Measurements from ENCODE around the gene ACE.

The ACE gene

DNA sequence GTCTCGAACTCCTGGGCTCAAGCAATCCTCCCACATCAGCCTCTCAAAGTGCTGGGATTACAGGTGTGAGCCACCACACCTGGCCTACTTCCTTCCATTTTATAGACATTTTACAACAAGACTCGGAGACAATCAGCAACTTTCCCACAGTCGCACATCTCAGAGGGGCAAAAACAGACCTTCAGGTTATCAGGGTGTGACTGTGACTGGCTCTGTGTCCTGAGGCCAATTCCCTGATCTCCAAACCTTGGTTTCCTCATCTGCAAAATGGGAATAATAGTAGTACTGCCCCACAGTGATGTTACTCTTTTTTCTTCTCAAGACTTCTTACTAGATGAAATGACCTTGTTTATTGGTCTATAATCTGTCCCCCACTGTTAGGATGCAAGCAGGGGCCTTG is 35.5 kb downstream of the ACE start:
- no peak overlapping the region for H2BK15ac ChIP-seq (ENCODE audit: low read length)
- H3K4me2 ChIP-seq (ENCODE audit: insufficient read depth, low read length, poor library complexity, severe bottlenecking), result no peak overlapping the region
- H2BK5ac ChIP-seq (ENCODE audit: low read length), result no peak overlapping the region
- no peak overlapping the region for H3K27ac ChIP-seq (replicated peaks; ENCODE audit: low read length)
- DNase-seq (ENCODE audit: low spot score), result no peak
- H2BK12ac ChIP-seq (ENCODE audit: low read length), result no peak overlapping the region
- no peak overlapping the region for H3K9ac ChIP-seq (ENCODE audit: low read depth, low read length, poor library complexity)
- H3K4ac ChIP-seq (ENCODE audit: low read length), result no peak overlapping the region
- H3K18ac ChIP-seq (ENCODE audit: low read length), result no peak overlapping the region
- H2AK5ac ChIP-seq (ENCODE audit: low read depth, low read length), result no peak overlapping the region
- H4K8ac ChIP-seq (ENCODE audit: low read depth, low read length), result no peak overlapping the region
- no peaks in the 10 kb centered on the region for H3K36me3 ChIP-seq (replicated peaks in 1 of 2; ENCODE audit: control insufficient read depth in 2 of 2, insufficient read depth in 2 of 2, low read length in 2 of 2)
- no peak overlapping the region for H2BK120ac ChIP-seq (ENCODE audit: low read depth, low read length)
- H3K4me3 ChIP-seq (ENCODE audit: low read length in 2 of 2), result no peak overlapping the region
- no CpG with 5 or more reads among the region's 3 CpGs for WGBS, 2 donors (ENCODE audit: extremely low coverage in 2 of 2, insufficient read length in 2 of 2, insufficient replicate concordance in 1 of 2)
- no peaks in the 10 kb centered on the region for H3K9me3 ChIP-seq (replicated peaks in 1 of 2; ENCODE audit: control insufficient read depth in 2 of 2, insufficient read depth in 1 of 2, low read depth in 1 of 2, low read length in 2 of 2)
- H3K4me1 ChIP-seq (ENCODE audit: control insufficient read depth in 2 of 2, insufficient read depth in 1 of 2, low read depth in 1 of 2, low read length in 2 of 2), result no peaks in the 10 kb centered on the region
- H3K14ac ChIP-seq (ENCODE audit: low read length), result no peak overlapping the region
- no peak overlapping the region for H2AFZ ChIP-seq (ENCODE audit: low read length)
- H4K91ac ChIP-seq (ENCODE audit: low read depth, low read length, poor library complexity), result no peak overlapping the region
- H3K79me1 ChIP-seq (ENCODE audit: low read depth, low read length), result no peaks in the 10 kb centered on the region
- H3K23ac ChIP-seq (ENCODE audit: low read depth, low read length, poor library complexity), result no peak overlapping the region
- peaks cover 0 to 38% (median 2%) of the 10 kb centered on the region in 3 experiments for H3K27me3 ChIP-seq (ENCODE audit: control insufficient read depth in 3 of 3, insufficient read depth in 3 of 3, low read depth in 1 of 3, low read length in 3 of 3)

DNA sequence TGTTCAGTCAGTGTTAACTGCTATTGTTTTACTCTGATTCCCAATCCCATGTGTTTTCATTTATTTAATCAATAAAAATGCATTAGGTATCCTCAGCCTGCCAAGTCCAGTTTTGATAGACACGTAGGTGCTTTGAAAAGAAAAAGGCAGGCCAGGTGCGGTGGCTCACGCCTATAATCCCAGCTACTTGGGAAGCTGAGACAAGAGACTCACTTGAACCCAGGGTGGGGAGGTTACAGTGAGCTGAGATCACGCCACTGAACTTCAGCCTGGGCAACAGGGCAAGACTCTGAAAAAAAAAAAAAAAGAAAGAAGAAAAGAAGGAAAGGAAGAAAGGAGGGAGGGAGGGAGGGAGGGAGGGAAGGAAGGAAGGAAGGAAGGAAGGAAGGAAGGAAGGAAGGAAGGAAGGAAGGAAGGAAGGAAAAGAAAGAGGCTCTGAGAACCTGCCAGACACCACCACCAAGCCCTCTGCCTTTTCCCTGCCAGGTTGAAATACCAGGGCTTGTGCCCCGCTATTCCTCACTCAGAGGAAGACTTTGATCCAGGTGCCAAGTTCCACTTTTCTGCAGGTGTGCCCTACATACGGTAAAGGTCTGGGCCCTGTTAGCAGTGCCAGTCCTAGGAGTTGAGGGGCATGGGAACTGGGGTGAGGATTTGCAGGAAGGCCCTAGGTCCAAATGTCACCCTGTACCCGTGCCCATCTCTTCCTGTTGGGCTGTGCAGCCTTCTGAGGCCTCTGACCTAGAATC is 36.2 kb downstream of the ACE start:
- no CpG with 5 or more reads among the region's 7 CpGs for WGBS, 2 donors (ENCODE audit: extremely low coverage in 2 of 2, insufficient read length in 2 of 2, insufficient replicate concordance in 1 of 2)
- no peaks in the 10 kb centered on the region for H3K36me3 ChIP-seq (replicated peaks in 1 of 2; ENCODE audit: control insufficient read depth in 2 of 2, insufficient read depth in 2 of 2, low read length in 2 of 2)
- H3K4me2 ChIP-seq (ENCODE audit: insufficient read depth, low read length, poor library complexity, severe bottlenecking), result no peak overlapping the region
- no peak overlapping the region for H2AK5ac ChIP-seq (ENCODE audit: low read depth, low read length)
- H2BK15ac ChIP-seq (ENCODE audit: low read length), result no peak overlapping the region
- no peak overlapping the region for H3K18ac ChIP-seq (ENCODE audit: low read length)
- no peak overlapping the region for H2AFZ ChIP-seq (ENCODE audit: low read length)
- H3K27me3 ChIP-seq (ENCODE audit: control insufficient read depth in 3 of 3, insufficient read depth in 3 of 3, low read depth in 1 of 3, low read length in 3 of 3), result peaks cover 0 to 38% (median 2%) of the 10 kb centered on the region in 3 experiments
- H2BK12ac ChIP-seq (ENCODE audit: low read length), result no peak overlapping the region
- no peak overlapping the region for H3K9ac ChIP-seq (ENCODE audit: low read depth, low read length, poor library complexity)
- no peak overlapping the region for H3K23ac ChIP-seq (ENCODE audit: low read depth, low read length, poor library complexity)
- no peak overlapping the region for H3K4ac ChIP-seq (ENCODE audit: low read length)
- DNase-seq (ENCODE audit: low spot score), result no peak
- H3K4me1 ChIP-seq (ENCODE audit: control insufficient read depth in 2 of 2, insufficient read depth in 1 of 2, low read depth in 1 of 2, low read length in 2 of 2), result no peaks in the 10 kb centered on the region
- H2BK5ac ChIP-seq (ENCODE audit: low read length), result peak overlapping the region; percentile 34
- no peaks in the 10 kb centered on the region for H3K9me3 ChIP-seq (replicated peaks in 1 of 2; ENCODE audit: control insufficient read depth in 2 of 2, insufficient read depth in 1 of 2, low read depth in 1 of 2, low read length in 2 of 2)
- no peak overlapping the region for H3K4me3 ChIP-seq (ENCODE audit: low read length in 2 of 2)
- no peaks in the 10 kb centered on the region for H3K79me1 ChIP-seq (ENCODE audit: low read depth, low read length)
- no peak overlapping the region for H3K14ac ChIP-seq (ENCODE audit: low read length)
- H2BK120ac ChIP-seq (ENCODE audit: low read depth, low read length), result no peak overlapping the region
- H4K91ac ChIP-seq (ENCODE audit: low read depth, low read length, poor library complexity), result no peak overlapping the region
- H4K8ac ChIP-seq (ENCODE audit: low read depth, low read length), result no peak overlapping the region
- no peak overlapping the region for H3K27ac ChIP-seq (replicated peaks; ENCODE audit: low read length)

DNA sequence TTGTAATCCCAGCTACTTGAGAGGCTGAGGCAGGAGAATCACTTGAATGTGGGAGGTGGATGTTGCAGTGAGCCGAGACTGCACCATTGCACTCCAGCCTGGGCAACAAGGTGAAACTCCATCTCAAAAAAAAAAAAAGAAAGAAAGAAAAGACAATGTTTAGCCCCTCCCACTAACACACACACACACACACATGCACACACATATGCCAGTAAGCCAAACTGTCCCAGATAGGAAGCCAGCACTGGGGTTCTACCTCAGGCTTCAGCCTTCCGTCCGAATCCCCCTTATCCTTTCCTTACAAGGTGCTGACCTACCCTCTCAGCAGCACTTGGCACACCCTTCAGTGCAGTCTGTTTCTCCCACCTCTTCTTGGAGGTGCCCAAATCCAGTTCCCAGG is 37.6 kb downstream of the ACE start:
- no peak overlapping the region for H3K18ac ChIP-seq (ENCODE audit: low read length)
- H3K36me3 ChIP-seq (replicated peaks in 1 of 2; ENCODE audit: control insufficient read depth in 2 of 2, insufficient read depth in 2 of 2, low read length in 2 of 2), result no peaks in the 10 kb centered on the region
- H2BK15ac ChIP-seq (ENCODE audit: low read length), result no peak overlapping the region
- no peak overlapping the region for H3K4ac ChIP-seq (ENCODE audit: low read length)
- H2BK120ac ChIP-seq (ENCODE audit: low read depth, low read length), result no peak overlapping the region
- peaks cover 0 to 29% (median 2%) of the 10 kb centered on the region in 3 experiments for H3K27me3 ChIP-seq (ENCODE audit: control insufficient read depth in 3 of 3, insufficient read depth in 3 of 3, low read depth in 1 of 3, low read length in 3 of 3)
- H3K9ac ChIP-seq (ENCODE audit: low read depth, low read length, poor library complexity), result no peak overlapping the region
- no peaks in the 10 kb centered on the region for H3K4me1 ChIP-seq (ENCODE audit: control insufficient read depth in 2 of 2, insufficient read depth in 1 of 2, low read depth in 1 of 2, low read length in 2 of 2)
- no peak overlapping the region for H3K23ac ChIP-seq (ENCODE audit: low read depth, low read length, poor library complexity)
- no peaks in the 10 kb centered on the region for H3K79me1 ChIP-seq (ENCODE audit: low read depth, low read length)
- H2BK5ac ChIP-seq (ENCODE audit: low read length), result no peak overlapping the region
- no peak overlapping the region for H3K4me2 ChIP-seq (ENCODE audit: insufficient read depth, low read length, poor library complexity, severe bottlenecking)
- no peak overlapping the region for H3K4me3 ChIP-seq (ENCODE audit: low read length in 2 of 2)
- no peaks in the 10 kb centered on the region for H3K9me3 ChIP-seq (replicated peaks in 1 of 2; ENCODE audit: control insufficient read depth in 2 of 2, insufficient read depth in 1 of 2, low read depth in 1 of 2, low read length in 2 of 2)
- H3K27ac ChIP-seq (replicated peaks; ENCODE audit: low read length), result no peak overlapping the region
- H2AK5ac ChIP-seq (ENCODE audit: low read depth, low read length), result no peak overlapping the region
- no peak overlapping the region for H3K14ac ChIP-seq (ENCODE audit: low read length)
- no peak overlapping the region for H2AFZ ChIP-seq (ENCODE audit: low read length)
- H4K91ac ChIP-seq (ENCODE audit: low read depth, low read length, poor library complexity), result no peak overlapping the region
- H2BK12ac ChIP-seq (ENCODE audit: low read length), result no peak overlapping the region
- no CpG with 5 or more reads among the region's 3 CpGs for WGBS, 2 donors (ENCODE audit: extremely low coverage in 2 of 2, insufficient read length in 2 of 2, insufficient replicate concordance in 1 of 2)
- H4K8ac ChIP-seq (ENCODE audit: low read depth, low read length), result no peak overlapping the region
- no peak for DNase-seq (ENCODE audit: low spot score)

DNA sequence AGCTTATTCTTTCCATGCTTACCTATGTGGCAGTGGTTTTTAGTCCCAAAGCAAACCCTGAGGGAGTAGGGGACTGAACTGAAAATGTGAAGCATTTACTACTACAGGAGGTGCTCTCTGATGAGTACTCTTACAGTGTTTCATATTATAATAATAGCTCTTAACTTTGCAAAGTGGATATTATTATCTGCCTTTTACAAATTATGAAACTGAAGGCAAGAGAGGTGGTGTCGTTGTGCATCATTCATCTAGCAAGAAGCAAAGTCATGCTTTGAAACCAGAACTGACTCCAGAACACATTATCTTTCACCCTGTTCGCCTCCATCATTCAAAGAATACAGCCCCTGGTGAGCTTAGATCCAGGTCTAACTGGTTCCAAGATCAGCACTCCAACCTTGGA is 38.1 kb downstream of the ACE start:
- H2BK120ac ChIP-seq (ENCODE audit: low read depth, low read length), result no peak overlapping the region
- H2BK5ac ChIP-seq (ENCODE audit: low read length), result no peak overlapping the region
- WGBS, 2 donors (ENCODE audit: extremely low coverage in 2 of 2, insufficient read length in 2 of 2, insufficient replicate concordance in 1 of 2), result no CpG with 5 or more reads among the region's 2 CpGs
- H3K18ac ChIP-seq (ENCODE audit: low read length), result no peak overlapping the region
- no peak overlapping the region for H3K23ac ChIP-seq (ENCODE audit: low read depth, low read length, poor library complexity)
- H3K4me3 ChIP-seq (ENCODE audit: low read length in 2 of 2), result no peak overlapping the region
- H3K4me1 ChIP-seq (ENCODE audit: control insufficient read depth in 2 of 2, insufficient read depth in 1 of 2, low read depth in 1 of 2, low read length in 2 of 2), result no peaks in the 10 kb centered on the region
- H3K27ac ChIP-seq (replicated peaks; ENCODE audit: low read length), result no peak overlapping the region
- H2AFZ ChIP-seq (ENCODE audit: low read length), result no peak overlapping the region
- H3K4me2 ChIP-seq (ENCODE audit: insufficient read depth, low read length, poor library complexity, severe bottlenecking), result no peak overlapping the region
- H3K4ac ChIP-seq (ENCODE audit: low read length), result no peak overlapping the region
- H3K79me1 ChIP-seq (ENCODE audit: low read depth, low read length), result no peaks in the 10 kb centered on the region
- H3K9me3 ChIP-seq (replicated peaks in 1 of 2; ENCODE audit: control insufficient read depth in 2 of 2, insufficient read depth in 1 of 2, low read depth in 1 of 2, low read length in 2 of 2), result no peaks in the 10 kb centered on the region
- H3K27me3 ChIP-seq (ENCODE audit: control insufficient read depth in 3 of 3, insufficient read depth in 3 of 3, low read depth in 1 of 3, low read length in 3 of 3), result peaks cover 0 to 25% (median 2%) of the 10 kb centered on the region in 3 experiments
- no peaks in the 10 kb centered on the region for H3K36me3 ChIP-seq (replicated peaks in 1 of 2; ENCODE audit: control insufficient read depth in 2 of 2, insufficient read depth in 2 of 2, low read length in 2 of 2)
- no peak overlapping the region for H3K14ac ChIP-seq (ENCODE audit: low read length)
- no peak overlapping the region for H2BK15ac ChIP-seq (ENCODE audit: low read length)
- no peak overlapping the region for H2AK5ac ChIP-seq (ENCODE audit: low read depth, low read length)
- no peak overlapping the region for H3K9ac ChIP-seq (ENCODE audit: low read depth, low read length, poor library complexity)
- no peak overlapping the region for H2BK12ac ChIP-seq (ENCODE audit: low read length)
- H4K8ac ChIP-seq (ENCODE audit: low read depth, low read length), result no peak overlapping the region
- no peak for DNase-seq (ENCODE audit: low spot score)
- H4K91ac ChIP-seq (ENCODE audit: low read depth, low read length, poor library complexity), result no peak overlapping the region
